ENCODE data around the gene AREL1.

Gene AREL1

DNA sequence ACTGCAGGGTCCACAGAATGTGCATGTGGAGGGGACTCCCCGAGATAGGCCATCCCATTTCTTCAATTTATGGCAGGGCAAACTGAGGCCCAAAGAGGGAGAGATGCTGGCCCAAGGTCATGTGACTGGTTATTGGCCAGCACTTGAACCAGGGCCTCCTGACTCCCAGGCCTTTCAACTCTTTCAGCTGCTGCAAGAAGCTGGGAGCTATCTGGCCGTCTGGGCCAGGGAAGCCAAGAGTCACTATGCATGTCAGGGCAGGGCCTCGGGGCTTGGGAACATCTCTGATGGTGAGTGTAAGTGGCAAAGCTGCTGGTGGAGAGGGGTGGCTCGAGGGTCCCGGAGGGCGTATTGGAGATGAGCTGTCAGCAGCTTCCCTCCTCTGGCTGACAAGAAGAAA, 91.3 kb downstream of the AREL1 start:
- Histone ChIP-seq H3K4me3 (ENCODE audit: low read depth, low read length) (no peak overlapping the region), H3K4me1 (ENCODE audit: control insufficient read depth, insufficient read depth, low read length) (no peaks in the 10 kb centered on the region; the same call in 1 of the 2 replicates), H3K36me3 (ENCODE audit: control insufficient read depth in 2 of 2, insufficient read depth in 1 of 2, low read length in 2 of 2) (no peaks in the 10 kb centered on the region), H3K27ac (ENCODE audit: extremely low read depth, low read depth, low read length) (no peak overlapping the region), H3K9me3 (ENCODE audit: control insufficient read depth, insufficient read depth, low read depth, low read length) (no peaks in the 10 kb centered on the region)
- POLR2A ChIA-PET: no interaction called here
- no peak for TF ChIP-seq SETDB1 (IDR thresholded peaks at IDR 0.05; ENCODE audit: insufficient read length, low read length)
- CTCF ChIA-PET: interaction anchor here (0.7 kb wide), 1 partner anchor 9 kb away, joined by 3 read pairs; no protein-coding TSS in a partner anchor

DNA sequence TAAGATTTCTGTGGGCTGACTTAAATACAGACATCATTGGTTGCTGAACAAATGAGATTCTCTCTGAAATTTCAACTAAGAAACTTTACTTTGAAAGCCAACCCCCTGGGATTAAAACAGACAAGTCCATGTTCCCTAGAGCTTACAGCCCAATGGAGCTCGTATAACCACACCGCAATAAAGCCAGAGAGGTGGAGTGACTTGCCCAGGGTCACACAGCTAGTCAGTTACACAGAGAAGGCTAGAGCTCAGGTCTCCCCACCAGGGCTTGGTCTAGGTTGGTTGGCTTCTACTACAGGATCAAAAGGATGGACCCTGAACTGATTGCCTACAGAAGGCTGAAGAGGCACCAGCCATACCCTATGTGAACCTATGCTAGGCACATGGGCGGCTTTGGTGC, 92.0 kb downstream of the AREL1 start:
- Histone ChIP-seq H3K4me3 (ENCODE audit: low read depth, low read length) (no peak overlapping the region), H3K4me1 (ENCODE audit: control insufficient read depth, insufficient read depth, low read length) (no peaks in the 10 kb centered on the region; the same call in 1 of the 2 replicates), H3K36me3 (ENCODE audit: control insufficient read depth in 2 of 2, insufficient read depth in 1 of 2, low read length in 2 of 2) (no peaks in the 10 kb centered on the region), H3K9me3 (ENCODE audit: control insufficient read depth, insufficient read depth, low read depth, low read length) (no peaks in the 10 kb centered on the region), H3K27ac (ENCODE audit: extremely low read depth, low read depth, low read length) (no peak overlapping the region)
- POLR2A ChIA-PET: interaction anchor here (0.5 kb wide), 1 partner anchor 142 kb away, joined by 4 read pairs; the partner anchor contains the start of gene YLPM1
- CTCF ChIA-PET: interaction anchor here (0.7 to 4.4 kb wide), 2 partner anchors 8 to 11 kb away, joined by 3 to 29 read pairs; no protein-coding TSS in a partner anchor
- TF ChIP-seq ZNF518A (tag by site-specific recombination; conservative IDR thresholded peaks at IDR 0.05; ENCODE audit: low read depth) (no peak), ZNF10 (tag by site-specific recombination; IDR thresholded peaks at IDR 0.05) (no peak), ZNF157 (tag by site-specific recombination; IDR thresholded peaks at IDR 0.05) (no peak), MYNN (tag by site-specific recombination; IDR thresholded peaks at IDR 0.05; ENCODE audit: borderline replicate concordance) (no peak), GLIS2 (tag by site-specific recombination; IDR thresholded peaks at IDR 0.05) (no peak), TCF7L2 (IDR thresholded peaks at IDR 0.05; ENCODE audit: borderline replicate concordance, low read depth, low read length) (no peak), ZBTB10 (tag by site-specific recombination; IDR thresholded peaks at IDR 0.05) (no peak), EGR2 (tag by site-specific recombination; IDR thresholded peaks at IDR 0.05; ENCODE audit: low read depth) (no peak), SP2 (tag by site-specific recombination; IDR thresholded peaks at IDR 0.05) (no peak), ZNF544 (tag by site-specific recombination; IDR thresholded peaks at IDR 0.05) (no peak), ZNF23 (tag by site-specific recombination; IDR thresholded peaks at IDR 0.05; ENCODE audit: borderline replicate concordance) (no peak), ZFP69B (tag by site-specific recombination; IDR thresholded peaks at IDR 0.05) (no peak), ZNF76 (tag by site-specific recombination; IDR thresholded peaks at IDR 0.05; ENCODE audit: borderline replicate concordance, low read depth) (no peak), IKZF3 (tag by site-specific recombination; IDR thresholded peaks at IDR 0.05) (no peak), KLF9 (tag by site-specific recombination; IDR thresholded peaks at IDR 0.05; ENCODE audit: low read depth) (no peak), ZNF449 (tag by site-specific recombination; IDR thresholded peaks at IDR 0.05) (no peak)
